HEK293 (cell line): ENCODE results near the gene ZNF536.

Experiments used
- CTCF ChIA-PET: fragments of 350-600 bp; formaldehyde crosslinking; extraction: SDS; loops from one replicate; lab custom pipeline; 2021; ENCODE audit warnings: antibody characterized with exemption; lab: Yijun Ruan, JAX
- POLR2A ChIA-PET: fragments of 300-600 bp; formaldehyde crosslinking; extraction: SDS; loops from one replicate; lab custom pipeline; 2020; ENCODE audit warnings: antibody characterized with exemption, inconsistent platforms; lab: Yijun Ruan, JAX
- H3K27ac ChIP-seq: fragments of 200-500 bp; sonication (Bioruptor generic); 2 replicates; pipeline ENCODE4 v1.5.1; 2014; ENCODE audit warnings: low read depth, low read length, control low read depth, inconsistent platforms; ENCODE audit errors: extremely low read depth
- H3K36me3 ChIP-seq, 2 experiments: fragments of 200-500 bp in 1 of 2; sonication (Bioruptor generic) in 1 of 2; 1 replicate in 1 of 2; 2 replicates in 1 of 2; pipeline ENCODE4 v1.5.1; 2014 to 2017; ENCODE audit warnings: inconsistent platforms in 2 of 2, low read length in 2 of 2; ENCODE audit not compliant: control insufficient read depth in 2 of 2, insufficient read depth in 1 of 2
- H3K4me1 ChIP-seq: fragments of 200-500 bp; sonication (Bioruptor generic); 2 replicates; pipeline ENCODE4 v1.5.1; 2014; ENCODE audit warnings: mild to moderate bottlenecking, low read length, inconsistent platforms; ENCODE audit not compliant: control insufficient read depth, insufficient read depth
- H3K4me3 ChIP-seq: 2 replicates; pipeline ENCODE4 v1.5.1; 2011; ENCODE audit warnings: low read depth, mild to moderate bottlenecking, control low read depth, low read length, moderate library complexity
- H3K9me3 ChIP-seq: fragments of 200-500 bp; sonication (Bioruptor generic); 2 replicates; pipeline ENCODE4 v1.5.1; 2014; ENCODE audit warnings: low read depth, low read length, inconsistent platforms; ENCODE audit not compliant: control insufficient read depth, insufficient read depth
- GLI4 ChIP-seq: fragments of 450-650 bp; formaldehyde crosslinking; IDR thresholded peaks from 2 replicates; pipeline ENCODE4 v1.5.1; 2016; ENCODE audit warnings: missing biosample characterization, missing genetic modification characterization
- IKZF3 ChIP-seq: fragments of 450-650 bp; IDR thresholded peaks from 2 replicates; pipeline ENCODE4 v1.5.0; 2018; ENCODE audit warnings: missing biosample characterization, mild to moderate bottlenecking, missing genetic modification characterization, moderate library complexity
- INSM2 ChIP-seq: fragments of 450-650 bp; formaldehyde crosslinking; IDR thresholded peaks from 2 replicates; pipeline ENCODE4 v1.5.1; 2016; ENCODE audit warnings: missing biosample characterization, missing genetic modification characterization
- KLF10 ChIP-seq: fragments of 450-650 bp; IDR thresholded peaks from 2 replicates; pipeline ENCODE4 v1.5.1; 2018; ENCODE audit warnings: missing biosample characterization, mild to moderate bottlenecking, missing genetic modification characterization
- OVOL3 ChIP-seq: fragments of 450-650 bp; formaldehyde crosslinking; IDR thresholded peaks from 2 replicates; pipeline ENCODE4 v1.5.1; 2016; ENCODE audit warnings: missing biosample characterization, missing genetic modification characterization
- PRDM1 ChIP-seq: fragments of 450-650 bp; formaldehyde crosslinking; IDR thresholded peaks from 2 replicates; pipeline ENCODE4; 2016; ENCODE audit warnings: missing biosample characterization, missing genetic modification characterization
- SCRT1 ChIP-seq: fragments of 450-650 bp; formaldehyde crosslinking; IDR thresholded peaks from 2 replicates; pipeline ENCODE4 v1.5.1; 2016; ENCODE audit warnings: missing biosample characterization, missing genetic modification characterization, borderline replicate concordance
- SCRT2 ChIP-seq: fragments of 450-650 bp; formaldehyde crosslinking; IDR thresholded peaks from 2 replicates; pipeline ENCODE4 v1.5.1; 2016; ENCODE audit warnings: missing biosample characterization, missing genetic modification characterization
- TRIM28 ChIP-seq: IDR thresholded peaks from 2 replicates; pipeline ENCODE4 v1.6.1; 2011; ENCODE audit warnings: low read length, control low read depth, borderline replicate concordance
- ZBTB10 ChIP-seq: fragments of 450-650 bp; formaldehyde crosslinking; IDR thresholded peaks from 2 replicates; pipeline ENCODE4 v1.5.1; 2016; ENCODE audit warnings: missing biosample characterization, missing genetic modification characterization
- ZBTB6 ChIP-seq: fragments of 450-650 bp; formaldehyde crosslinking; IDR thresholded peaks from 2 replicates; pipeline ENCODE4 v1.5.1; 2017; ENCODE audit warnings: missing biosample characterization, missing genetic modification characterization
- ZBTB7A ChIP-seq: fragments of 450-650 bp; formaldehyde crosslinking; IDR thresholded peaks from 2 replicates; pipeline ENCODE4 v1.5.1; 2016; ENCODE audit warnings: low read depth, missing biosample characterization, missing genetic modification characterization
- ZNF138 ChIP-seq: fragments of 450-650 bp; formaldehyde crosslinking; IDR thresholded peaks from 2 replicates; pipeline ENCODE4 v1.5.1; 2016; ENCODE audit warnings: missing biosample characterization, missing genetic modification characterization, borderline replicate concordance
- ZNF140 ChIP-seq: fragments of 450-650 bp; formaldehyde crosslinking; IDR thresholded peaks from 2 replicates; pipeline ENCODE4 v1.5.1; 2016; ENCODE audit warnings: missing biosample characterization, missing genetic modification characterization
- ZNF16 ChIP-seq: fragments of 450-650 bp; formaldehyde crosslinking; IDR thresholded peaks from 2 replicates; pipeline ENCODE4 v1.5.1; 2016; ENCODE audit warnings: low read depth, missing biosample characterization, missing genetic modification characterization
- ZNF184 ChIP-seq: fragments of 450-650 bp; IDR thresholded peaks from 2 replicates; pipeline ENCODE4 v1.5.1; 2018; ENCODE audit warnings: missing biosample characterization, mild to moderate bottlenecking, missing genetic modification characterization
- ZNF202 ChIP-seq: fragments of 450-650 bp; formaldehyde crosslinking; IDR thresholded peaks from 2 replicates; pipeline ENCODE4 v1.5.1; 2016; ENCODE audit warnings: missing biosample characterization, missing genetic modification characterization, borderline replicate concordance
- ZNF366 ChIP-seq: fragments of 450-650 bp; formaldehyde crosslinking; conservative IDR thresholded peaks from 2 replicates; pipeline ENCODE4 v1.5.1; 2016; ENCODE audit warnings: missing biosample characterization, missing genetic modification characterization
- ZNF433 ChIP-seq: fragments of 450-650 bp; formaldehyde crosslinking; IDR thresholded peaks from 2 replicates; pipeline ENCODE4 v1.5.1; 2016; ENCODE audit warnings: missing biosample characterization, missing genetic modification characterization, low read depth
- ZNF660 ChIP-seq: fragments of 450-650 bp; IDR thresholded peaks from 2 replicates; pipeline ENCODE4 v1.5.1; 2018; ENCODE audit warnings: missing biosample characterization, mild to moderate bottlenecking, missing genetic modification characterization
- ZNF792 ChIP-seq: fragments of 450-650 bp; formaldehyde crosslinking; IDR thresholded peaks from 2 replicates; pipeline ENCODE4 v1.5.1; 2016; ENCODE audit warnings: missing biosample characterization, missing genetic modification characterization
- TF ChIP-seq, protein P1 (sequence below): fragments of 450-650 bp; formaldehyde crosslinking; IDR thresholded peaks from 2 replicates; pipeline ENCODE4 v1.5.1; 2016; ENCODE audit warnings: missing biosample characterization, missing genetic modification characterization
- TF ChIP-seq, protein P2 (sequence below): fragments of 450-650 bp; formaldehyde crosslinking; IDR thresholded peaks from 2 replicates; pipeline ENCODE4 v1.5.1; 2016; ENCODE audit warnings: missing biosample characterization, missing genetic modification characterization
- TF ChIP-seq, protein P3 (sequence below): fragments of 450-650 bp; formaldehyde crosslinking; IDR thresholded peaks from 2 replicates; pipeline ENCODE4 v1.5.1; 2016; ENCODE audit warnings: missing biosample characterization, missing genetic modification characterization

The ZNF536 gene

GRCh38 chr19:30358319-30358718 is 13.9 kb upstream of the ZNF536 start:
- Histone ChIP-seq H3K4me3 (no peak overlapping the region), H3K36me3 (no peaks in the 10 kb centered on the region; a peak in 1 of 3 replicates), H3K9me3 (no peaks in the 10 kb centered on the region), H3K4me1 (peaks cover 7% of the 10 kb centered on the region), H3K27ac (no peak overlapping the region)
- CTCF ChIA-PET: no interaction called here
- TF ChIP-seq SCRT2 (tag by site-specific recombination) (peak; percentile 87), SCRT1 (tag by site-specific recombination) (peak; percentile 73; the same call in 1 of the 2 replicates), ZNF660 (no peak)
- POLR2A ChIA-PET: no interaction called here

DNA sequence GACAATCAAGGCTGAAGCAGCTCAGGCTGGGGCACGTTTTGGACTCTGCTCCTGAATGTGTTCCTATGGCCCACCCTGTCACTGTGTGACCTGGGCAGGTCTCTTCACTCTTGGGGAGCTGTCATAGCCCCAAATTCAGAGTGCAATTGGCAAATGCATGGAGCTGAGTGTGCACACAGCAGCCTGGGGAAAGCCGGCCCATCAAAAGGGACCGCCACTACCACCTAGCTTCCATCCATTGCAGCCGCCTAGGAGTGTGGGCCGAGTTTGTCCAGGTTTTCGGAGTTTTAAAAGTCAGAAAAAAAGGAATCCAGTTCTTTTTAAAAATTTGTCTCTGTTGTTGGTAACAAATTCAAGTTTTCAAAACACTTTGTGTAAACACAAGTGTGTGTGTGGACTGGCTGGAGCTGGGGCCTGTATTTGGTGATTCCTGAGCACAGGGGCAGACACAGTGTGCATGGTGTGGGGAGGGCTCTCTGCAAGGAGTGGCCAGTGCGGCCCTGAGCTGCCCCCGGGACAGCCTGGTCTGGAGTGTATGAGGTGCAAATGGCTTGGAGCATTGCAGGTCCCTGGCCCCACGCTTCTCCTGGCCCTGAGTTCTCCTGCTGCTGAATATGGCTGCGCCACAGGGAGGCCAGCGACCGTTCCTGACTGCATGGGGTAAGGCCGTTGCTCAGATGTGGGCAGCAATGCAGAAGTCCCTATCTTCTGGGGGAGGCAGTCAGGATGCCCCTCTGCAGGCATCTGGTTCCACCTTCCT is 13.2 kb upstream of the ZNF536 start:
- Histone ChIP-seq H3K36me3 (no peaks in the 10 kb centered on the region; a peak in 1 of 3 replicates), H3K4me3 (no peak overlapping the region), H3K27ac (no peak overlapping the region), H3K4me1 (peaks cover 7% of the 10 kb centered on the region), H3K9me3 (no peaks in the 10 kb centered on the region)
- TF ChIP-seq IKZF3 (tag by site-specific recombination) (no peak), ZNF366 (tag by site-specific recombination) (no peak), GLI4 (tag by site-specific recombination) (no peak), TRIM28 (no peak), ZBTB7A (tag by site-specific recombination) (no peak), KLF10 (tag by site-specific recombination) (no peak), ZBTB10 (tag by site-specific recombination) (no peak), ZNF16 (tag by site-specific recombination) (no peak)
- ChIA-PET CTCF (no interaction called here), POLR2A (no interaction called here)

GRCh38 chr19:30359936-30360335 is 12.2 kb upstream of the ZNF536 start:
- POLR2A ChIA-PET: no interaction called here
- Histone ChIP-seq H3K36me3 (no peaks in the 10 kb centered on the region; a peak in 1 of 3 replicates), H3K27ac (no peak overlapping the region), H3K4me3 (no peak overlapping the region), H3K9me3 (no peaks in the 10 kb centered on the region), H3K4me1 (peaks cover 9% of the 10 kb centered on the region)
- CTCF ChIA-PET: no interaction called here
- TF ChIP-seq ZNF184 (tag by site-specific recombination): no peak
- TF ChIP-seq ZNF138: no peak
- TF ChIP-seq ZNF433 (tag by site-specific recombination): no peak
- TF ChIP-seq, protein P1, sequence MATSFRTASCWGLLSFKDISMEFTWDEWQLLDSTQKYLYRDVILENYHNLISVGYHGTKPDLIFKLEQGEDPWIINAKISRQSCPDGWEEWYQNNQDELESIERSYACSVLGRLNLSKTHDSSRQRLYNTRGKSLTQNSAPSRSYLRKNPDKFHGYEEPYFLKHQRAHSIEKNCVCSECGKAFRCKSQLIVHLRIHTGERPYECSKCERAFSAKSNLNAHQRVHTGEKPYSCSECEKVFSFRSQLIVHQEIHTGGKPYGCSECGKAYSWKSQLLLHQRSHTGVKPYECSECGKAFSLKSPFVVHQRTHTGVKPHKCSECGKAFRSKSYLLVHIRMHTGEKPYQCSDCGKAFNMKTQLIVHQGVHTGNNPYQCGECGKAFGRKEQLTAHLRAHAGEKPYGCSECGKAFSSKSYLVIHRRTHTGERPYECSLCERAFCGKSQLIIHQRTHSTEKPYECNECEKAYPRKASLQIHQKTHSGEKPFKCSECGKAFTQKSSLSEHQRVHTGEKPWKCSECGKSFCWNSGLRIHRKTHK: no peak
- no peak for TF ChIP-seq ZBTB6 (tag by site-specific recombination)
- no peak for TF ChIP-seq ZNF792
- TF ChIP-seq, protein P2, sequence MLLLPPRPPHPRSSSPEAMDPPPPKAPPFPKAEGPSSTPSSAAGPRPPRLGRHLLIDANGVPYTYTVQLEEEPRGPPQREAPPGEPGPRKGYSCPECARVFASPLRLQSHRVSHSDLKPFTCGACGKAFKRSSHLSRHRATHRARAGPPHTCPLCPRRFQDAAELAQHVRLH (tag by site-specific recombination): no peak
- no peak for TF ChIP-seq ZNF202 (tag by site-specific recombination)
- TF ChIP-seq OVOL3: no peak
- TF ChIP-seq ZNF140 (tag by site-specific recombination): no peak
- TF ChIP-seq PRDM1 (tag by site-specific recombination): no peak
- TF ChIP-seq INSM2 (tag by site-specific recombination): no peak
- TF ChIP-seq, protein P3, sequence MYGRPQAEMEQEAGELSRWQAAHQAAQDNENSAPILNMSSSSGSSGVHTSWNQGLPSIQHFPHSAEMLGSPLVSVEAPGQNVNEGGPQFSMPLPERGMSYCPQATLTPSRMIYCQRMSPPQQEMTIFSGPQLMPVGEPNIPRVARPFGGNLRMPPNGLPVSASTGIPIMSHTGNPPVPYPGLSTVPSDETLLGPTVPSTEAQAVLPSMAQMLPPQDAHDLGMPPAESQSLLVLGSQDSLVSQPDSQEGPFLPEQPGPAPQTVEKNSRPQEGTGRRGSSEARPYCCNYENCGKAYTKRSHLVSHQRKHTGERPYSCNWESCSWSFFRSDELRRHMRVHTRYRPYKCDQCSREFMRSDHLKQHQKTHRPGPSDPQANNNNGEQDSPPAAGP (tag by site-specific recombination): no peak
